RWPE2 (cell line): Measurements from ENCODE around the gene RNF19B.
A peak's percentile ranks its signal among the peaks of the same experiment; 100 is the strongest.

Experiments used
- ATAC-seq: fragments of 200-7000 bp; cut with Tn5 transposase; 3 replicates; pipeline ENCODE4 v1.9.1; 2021; ENCODE audit warnings: low read depth
- DNase-seq: peaks from one replicate; pipeline ENCODE4 v3.0.0-alpha.2; 2020; ENCODE audit warnings: low spot score
- H3K27ac ChIP-seq: fragments of 450-650 bp; 2 replicates; pipeline ENCODE4 v1.5.1; 2017; ENCODE audit warnings: mild to moderate bottlenecking; ENCODE audit not compliant: poor library complexity, severe bottlenecking
- H3K27me3 ChIP-seq: fragments of 250-450 bp; sonication (Bioruptor Pico); 2 replicates; pipeline ENCODE4 v1.5.1; 2021; ENCODE audit warnings: mild to moderate bottlenecking, moderate library complexity; ENCODE audit not compliant: insufficient read depth, poor library complexity, severe bottlenecking
- H3K36me3 ChIP-seq: fragments of 250-450 bp; sonication (Bioruptor Pico); 2 replicates; pipeline ENCODE4 v1.5.1; 2020; ENCODE audit warnings: low read depth, mild to moderate bottlenecking, moderate library complexity
- H3K4me1 ChIP-seq: fragments of 250-450 bp; sonication (Bioruptor Pico); 2 replicates; pipeline ENCODE4 v1.5.1; 2021; ENCODE audit warnings: mild to moderate bottlenecking, moderate library complexity; ENCODE audit not compliant: insufficient read depth, poor library complexity, severe bottlenecking
- H3K4me3 ChIP-seq: fragments of 250-450 bp; sonication (Bioruptor Pico); 2 replicates; pipeline ENCODE4 v1.5.1; 2021; ENCODE audit warnings: mild to moderate bottlenecking, moderate library complexity; ENCODE audit not compliant: severe bottlenecking
- H3K9me3 ChIP-seq: fragments of 250-450 bp; sonication (Bioruptor Pico); 2 replicates; pipeline ENCODE4 v1.5.1; 2021; ENCODE audit warnings: mild to moderate bottlenecking, moderate library complexity; ENCODE audit not compliant: severe bottlenecking
- TF ChIP-seq, protein P1 (sequence below): fragments of 450-650 bp; IDR thresholded peaks from one replicate; pipeline ENCODE4 v1.5.1; 2017; ENCODE audit warnings: mild to moderate bottlenecking, moderate library complexity; ENCODE audit not compliant: poor library complexity, severe bottlenecking

The RNF19B gene

DNA sequence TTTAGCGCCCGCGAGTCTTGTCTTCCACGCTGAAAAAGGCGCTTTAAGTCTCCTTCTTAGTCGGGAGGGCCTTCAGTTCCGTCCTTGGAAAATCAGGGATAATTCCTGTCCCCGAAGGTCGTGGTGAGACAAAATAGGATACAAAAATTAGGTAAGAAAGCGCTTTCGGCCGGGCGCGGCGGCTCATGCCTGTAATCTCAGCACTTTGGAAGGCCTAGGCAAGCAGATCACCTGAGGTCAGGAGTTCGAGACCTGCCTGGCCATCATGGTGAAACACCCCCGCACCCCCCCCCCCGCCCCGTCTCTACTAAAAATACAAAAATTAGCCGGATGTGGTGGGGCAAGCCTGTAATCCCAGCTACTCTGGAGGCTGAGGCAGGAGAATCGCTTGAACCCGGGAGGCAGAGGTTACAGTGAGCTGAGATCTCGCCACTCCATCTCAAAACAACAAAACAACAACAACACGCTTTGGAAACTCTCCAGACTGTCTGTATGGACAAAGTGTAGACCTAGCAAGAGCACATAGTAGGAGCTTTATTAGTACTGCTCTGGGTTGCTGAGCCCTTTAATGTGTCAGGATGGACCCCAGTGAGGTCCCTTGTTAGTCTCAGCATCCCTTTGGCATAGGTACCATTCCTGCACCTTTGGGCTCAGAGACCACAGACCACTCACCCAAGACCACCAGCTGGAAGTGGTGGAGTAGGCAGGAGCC is 62.6 kb downstream of the RNF19B start:
- no peaks in the 10 kb centered on the region for H3K36me3 ChIP-seq
- peak overlapping the region; percentile 81 for H3K4me3 ChIP-seq
- H3K9me3 ChIP-seq = no peaks in the 10 kb centered on the region
- no peaks in the 10 kb centered on the region for H3K27me3 ChIP-seq
- ATAC-seq (no peak), DNase-seq (peak; percentile 29)
- H3K4me1 ChIP-seq = no peaks in the 10 kb centered on the region
- H3K27ac ChIP-seq = no peak overlapping the region
- TF ChIP-seq, protein P1, sequence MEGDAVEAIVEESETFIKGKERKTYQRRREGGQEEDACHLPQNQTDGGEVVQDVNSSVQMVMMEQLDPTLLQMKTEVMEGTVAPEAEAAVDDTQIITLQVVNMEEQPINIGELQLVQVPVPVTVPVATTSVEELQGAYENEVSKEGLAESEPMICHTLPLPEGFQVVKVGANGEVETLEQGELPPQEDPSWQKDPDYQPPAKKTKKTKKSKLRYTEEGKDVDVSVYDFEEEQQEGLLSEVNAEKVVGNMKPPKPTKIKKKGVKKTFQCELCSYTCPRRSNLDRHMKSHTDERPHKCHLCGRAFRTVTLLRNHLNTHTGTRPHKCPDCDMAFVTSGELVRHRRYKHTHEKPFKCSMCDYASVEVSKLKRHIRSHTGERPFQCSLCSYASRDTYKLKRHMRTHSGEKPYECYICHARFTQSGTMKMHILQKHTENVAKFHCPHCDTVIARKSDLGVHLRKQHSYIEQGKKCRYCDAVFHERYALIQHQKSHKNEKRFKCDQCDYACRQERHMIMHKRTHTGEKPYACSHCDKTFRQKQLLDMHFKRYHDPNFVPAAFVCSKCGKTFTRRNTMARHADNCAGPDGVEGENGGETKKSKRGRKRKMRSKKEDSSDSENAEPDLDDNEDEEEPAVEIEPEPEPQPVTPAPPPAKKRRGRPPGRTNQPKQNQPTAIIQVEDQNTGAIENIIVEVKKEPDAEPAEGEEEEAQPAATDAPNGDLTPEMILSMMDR = no peak

GRCh38 chr1:32900956-32901822 is 63.4 kb downstream of the RNF19B start, which contains the start of gene TMEM54:
TMEM54 (minus strand) TSS chr1:32901389; CDS start chr1:32901238, 151 bp downstream.
- peak within 1 kb of the TSS; percentile 81 for H3K4me3 ChIP-seq
- no peak within 1 kb of the TSS for H3K27ac ChIP-seq
- H3K9me3 ChIP-seq = no peaks in the 10 kb centered on the region
- ATAC-seq (peak; percentile 58), DNase-seq (peak; percentile 49)
- no peaks in the 10 kb centered on the region for H3K36me3 ChIP-seq
- no peaks in the 10 kb centered on the region for H3K27me3 ChIP-seq
- TF ChIP-seq, protein P1 = peak; percentile 22
- H3K4me1 ChIP-seq = no peaks in the 10 kb centered on the region

GRCh38 chr1:32900371-32900955 is 64.1 kb downstream of the RNF19B start:
- H3K9me3 ChIP-seq = no peaks in the 10 kb centered on the region
- H3K4me1 ChIP-seq = no peaks in the 10 kb centered on the region
- H3K36me3 ChIP-seq = no peaks in the 10 kb centered on the region
- TF ChIP-seq, protein P1 = no peak
- no peaks in the 10 kb centered on the region for H3K27me3 ChIP-seq
- peak overlapping the region; percentile 81 for H3K4me3 ChIP-seq
- no peak for DNase-seq
- no peak overlapping the region for H3K27ac ChIP-seq
- peak; percentile 6; the same call in 1 of the 3 replicates for ATAC-seq

DNA sequence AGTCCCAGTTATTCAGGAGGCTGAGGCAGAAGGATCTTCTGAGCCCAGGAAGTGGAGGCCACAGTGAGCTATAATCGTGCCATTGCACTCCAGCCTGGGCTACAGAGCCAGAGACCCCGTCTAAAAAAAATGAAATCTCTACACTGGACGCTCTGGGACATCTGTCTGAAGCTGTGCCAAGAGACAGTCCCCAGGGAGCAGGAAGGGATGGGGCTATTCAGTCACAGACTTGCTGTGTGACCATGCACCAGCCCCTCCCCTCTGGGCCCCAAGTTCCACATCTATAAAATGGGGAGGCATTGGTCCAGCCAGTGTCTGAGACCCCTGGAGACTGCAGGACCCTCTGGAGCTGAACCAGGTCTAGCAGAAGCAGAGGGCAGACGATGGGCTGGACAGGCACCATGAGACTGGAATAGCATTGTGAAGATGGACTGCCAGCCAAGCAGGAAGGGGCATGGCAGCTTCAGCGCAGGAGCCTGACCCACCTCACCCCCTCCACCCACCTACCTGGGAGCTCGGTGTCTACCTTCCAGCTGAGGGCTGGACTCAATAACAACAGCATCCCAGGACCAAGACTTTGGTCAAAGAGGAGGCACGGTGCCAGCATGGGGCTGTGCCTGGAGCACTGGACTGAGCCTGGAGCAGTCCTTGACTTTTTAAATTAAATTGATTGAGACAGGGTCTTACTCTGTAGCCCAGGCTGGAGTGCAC is 64.9 kb downstream of the RNF19B start:
- Histone ChIP-seq H3K27me3 (no peaks in the 10 kb centered on the region), H3K36me3 (no peaks in the 10 kb centered on the region), H3K9me3 (no peaks in the 10 kb centered on the region), H3K4me3 (no peak overlapping the region), H3K27ac (no peak overlapping the region), H3K4me1 (no peaks in the 10 kb centered on the region)
- TF ChIP-seq, protein P1 = no peak
- DNase-seq = peak; percentile 32
- ATAC-seq = no peak
